Sigmoid colon (tissue), 7 donors: ENCODE measurements around the gene KANTR. TPM values are rescaled to one million over a fixed set of nuclear protein-coding genes. Genes with fewer than 3 reads are reported as not detected.
A peak's percentile ranks its signal among the peaks of the same experiment; 100 is the strongest.

Experiments used
- DNase-seq: peaks from one replicate; pipeline ENCODE4 v3.0.0-alpha.2; 2019
- H3K27ac ChIP-seq, 4 donors: fragments of 200-600 bp; sonication (generic); one replicate each; pipeline ENCODE4 v1.5.1; 2016 to 2019; ENCODE audit warnings: mild to moderate bottlenecking in 1 of 4
- H3K27me3 ChIP-seq, 3 donors: fragments of 200-600 bp; sonication (generic); one replicate each; pipeline ENCODE4 v1.5.1; 2019; ENCODE audit warnings: mild to moderate bottlenecking in 1 of 3
- H3K36me3 ChIP-seq, 4 donors: fragments of 200-600 bp; sonication (generic); one replicate each; pipeline ENCODE4 v1.5.1; 2016 to 2019
- H3K4me1 ChIP-seq, 4 donors: fragments of 200-600 bp; sonication (generic); one replicate each; pipeline ENCODE4 v1.5.1; 2017 to 2019
- H3K4me3 ChIP-seq, 4 donors: fragments of 200-600 bp; sonication (generic); one replicate each; pipeline ENCODE4 v1.5.1; 2017 to 2019; ENCODE audit warnings: mild to moderate bottlenecking in 2 of 4, moderate library complexity in 1 of 4
- H3K9me3 ChIP-seq, 4 donors: fragments of 200-600 bp in 3 of 4; sonication (generic) in 3 of 4; one replicate each; pipeline versions ENCODE4 v1.5.1 to v1.6.1; 2013 to 2019
- CTCF ChIP-seq, 4 experiments: fragments of 450-650 bp in 3 of 4; fragments of 200-600 bp in 1 of 4; IDR thresholded peaks; one replicate each; pipeline ENCODE4 v1.5.1; 2016 to 2019; ENCODE audit warnings: antibody characterized with exemption in 4 of 4, mild to moderate bottlenecking in 3 of 4, moderate library complexity in 2 of 4
- EP300 ChIP-seq, 4 donors: sonication (generic); formaldehyde crosslinking; IDR thresholded peaks; one replicate each; pipeline ENCODE4 v1.6.1; 2017; ENCODE audit warnings: antibody characterized with exemption in 4 of 4
- POLR2A ChIP-seq, 2 donors: fragments of 450-650 bp; IDR thresholded peaks; one replicate each; pipeline ENCODE4 v1.6.1; 2016; ENCODE audit warnings: antibody characterized with exemption in 2 of 2, mild to moderate bottlenecking in 2 of 2, moderate library complexity in 2 of 2
- POLR2AphosphoS5 ChIP-seq, 4 donors: sonication (generic); formaldehyde crosslinking; IDR thresholded peaks; one replicate each; pipeline ENCODE4 v1.6.1; 2017; ENCODE audit warnings: antibody characterized with exemption in 4 of 4
- WGBS, 2 donors: extraction: QIAGEN DNeasy Blood & Tissue Kit; methylation state at CpG; one replicate each; pipeline ENCODE4 v1.1.7; 2013; 5-methylcytosine and 5-hydroxymethylcytosine counted together
- intact Hi-C: fragments of 100-400 bp; cut with DNase I; formaldehyde crosslinking; loops from one replicate; pipeline ENCODE4 v1.15.1; 2023
- polyA plus RNA-seq, 3 donors: library from polyadenylated mRNA; stranded (reverse); fragments of 200-250 nt; gene quantifications; one replicate each; pipeline ENCODE4 v1.2.3, GENCODE V29; 2013
- total RNA-seq, 4 donors: library from RNA; depleted of rRNA; stranded (reverse); fragments of >200 nt; gene quantifications; one replicate each; pipeline ENCODE4 v1.1.0, GENCODE V29; 2016
- donor health status: healthy with polysubstance abuse.
- donor health status: Bipolar disorder and iron deficiency.
- donor health status: healthy.

The KANTR gene
- total and polyA plus RNA-seq, 7 donors, result 0.46 to 26.6 (median 15.7) TPM

- Histone ChIP-seq H3K36me3 (no peaks in the 10 kb centered on the region), H3K9me3 (no peaks in the 10 kb centered on the region), H3K27me3 (no peaks in the 10 kb centered on the region), H3K4me1 (peaks cover 0 to 17% (median 7%) of the 10 kb centered on the region in 4 donors), H3K4me3 (peak overlapping the region; percentile 39 to 53 (median 50)), H3K27ac (peak overlapping the region in 2 of 4 donors; percentile 31 to 63)
- no peak for DNase-seq
- 20 to 25% methylated on average over 8 of the region's 8 CpGs for WGBS, 2 donors
- intact Hi-C loops, result loop anchor here (5.0 kb wide), 1 partner anchor 52 kb away; no protein-coding TSS in a partner anchor
- TF ChIP-seq EP300 (IDR thresholded peaks at IDR 0.05) (no peak), POLR2AphosphoS5 (IDR thresholded peaks at IDR 0.05) (no peak), POLR2A (IDR thresholded peaks at IDR 0.05) (no peak), CTCF (IDR thresholded peaks at IDR 0.05) (no peak)
Measured at GRCh38 chrX:53049127-53049517, 44.8 kb upstream of the KANTR start.

DNA sequence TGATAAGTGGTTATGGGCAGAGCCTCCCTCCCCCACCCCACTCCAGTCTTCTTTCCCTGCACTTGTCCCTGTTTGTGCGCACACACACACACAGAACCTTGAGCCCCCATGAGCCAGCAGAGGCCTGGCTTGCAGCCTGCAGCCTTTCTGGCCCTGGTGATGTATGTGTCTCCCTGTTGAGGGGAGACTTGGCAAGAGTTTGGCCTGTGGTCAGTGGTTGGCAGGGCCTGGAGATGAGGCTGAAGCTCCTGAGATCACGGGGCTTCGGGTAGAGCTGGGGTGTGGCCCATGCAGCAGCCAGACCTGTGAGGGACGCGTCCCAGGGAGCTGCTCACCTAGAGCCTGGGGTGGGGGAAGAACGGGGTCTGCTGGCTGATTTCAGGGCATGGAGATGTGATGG is 43.1 kb upstream of the KANTR start:
- 79 to 88% methylated on average over 6 of the region's 6 CpGs for WGBS, 2 donors
- TF ChIP-seq EP300 (IDR thresholded peaks at IDR 0.05) (no peak), POLR2AphosphoS5 (IDR thresholded peaks at IDR 0.05) (no peak)
- Histone ChIP-seq H3K27me3 (no peaks in the 10 kb centered on the region), H3K9me3 (no peaks in the 10 kb centered on the region), H3K4me1 (peaks cover 0 to 17% (median 7%) of the 10 kb centered on the region in 4 donors), H3K36me3 (no peaks in the 10 kb centered on the region), H3K27ac (no peak overlapping the region), H3K4me3 (no peak overlapping the region)
- DNase-seq, result no peak
- intact Hi-C loops, result no loop called here

- Histone ChIP-seq H3K4me3 (no peak overlapping the region), H3K4me1 (peaks cover 0 to 5% (median 0%) of the 10 kb centered on the region in 4 donors), H3K9me3 (no peaks in the 10 kb centered on the region), H3K27ac (no peak overlapping the region), H3K27me3 (peaks cover 0 to 2% (median 0%) of the 10 kb centered on the region in 3 donors), H3K36me3 (no peaks in the 10 kb centered on the region)
- no peak for DNase-seq
- intact Hi-C loops, result no loop called here
- TF ChIP-seq POLR2AphosphoS5 (IDR thresholded peaks at IDR 0.05) (no peak), POLR2A (IDR thresholded peaks at IDR 0.05) (no peak), CTCF (IDR thresholded peaks at IDR 0.05) (no peak), EP300 (IDR thresholded peaks at IDR 0.05) (no peak)
- WGBS, 2 donors, result 88 to 93% methylated on average over 6 of the region's 6 CpGs
Measured at GRCh38 chrX:53055244-53055849, 38.6 kb upstream of the KANTR start.

- Histone ChIP-seq H3K27ac (no peak overlapping the region), H3K4me3 (no peak overlapping the region), H3K27me3 (peaks cover 0 to 2% (median 0%) of the 10 kb centered on the region in 3 donors), H3K9me3 (no peaks in the 10 kb centered on the region), H3K4me1 (no peaks in the 10 kb centered on the region), H3K36me3 (no peaks in the 10 kb centered on the region)
- intact Hi-C loops, result no loop called here
- no peak for TF ChIP-seq POLR2AphosphoS5 (IDR thresholded peaks at IDR 0.05)
- TF ChIP-seq CTCF (IDR thresholded peaks at IDR 0.05), result no peak
- TF ChIP-seq POLR2A (IDR thresholded peaks at IDR 0.05), result no peak
- no peak for TF ChIP-seq EP300 (IDR thresholded peaks at IDR 0.05)
- 84 to 87% methylated on average over 5 of the region's 5 CpGs for WGBS, 2 donors
- no peak for DNase-seq
Measured at GRCh38 chrX:53056292-53056691, 37.6 kb upstream of the KANTR start.

DNA sequence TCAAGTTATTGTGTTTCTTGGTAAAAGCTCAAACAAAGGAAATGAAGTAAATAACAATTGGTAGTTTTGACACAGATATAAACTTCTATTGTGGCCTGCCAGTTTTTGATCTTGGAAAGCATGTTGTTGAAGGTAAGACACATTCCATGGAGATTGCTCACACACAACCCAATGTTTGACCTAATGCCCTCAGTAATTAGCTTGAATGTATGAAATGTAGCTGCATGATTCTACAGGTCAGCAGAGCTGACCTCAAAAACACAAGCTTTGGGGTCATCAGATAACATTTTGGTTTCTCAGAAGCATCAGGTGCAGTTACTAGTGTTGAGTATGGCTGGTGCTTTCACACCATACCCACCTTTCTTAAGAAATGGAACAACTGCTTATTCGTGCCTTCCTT is 28.8 kb upstream of the KANTR start:
- Histone ChIP-seq H3K9me3 (no peaks in the 10 kb centered on the region), H3K4me3 (no peak overlapping the region), H3K27ac (no peak overlapping the region), H3K4me1 (no peaks in the 10 kb centered on the region), H3K36me3 (no peaks in the 10 kb centered on the region), H3K27me3 (no peaks in the 10 kb centered on the region)
- TF ChIP-seq CTCF (IDR thresholded peaks at IDR 0.05) (no peak), POLR2A (IDR thresholded peaks at IDR 0.05) (no peak), EP300 (IDR thresholded peaks at IDR 0.05) (no peak), POLR2AphosphoS5 (IDR thresholded peaks at IDR 0.05) (no peak)
- 83 to 88% methylated on average over 1 of the region's 1 CpG for WGBS, 2 donors
- intact Hi-C loops, result no loop called here
- DNase-seq, result no peak
